ENCODE results near the gene GTF2B.

- TF ChIP-seq, protein P1, sequence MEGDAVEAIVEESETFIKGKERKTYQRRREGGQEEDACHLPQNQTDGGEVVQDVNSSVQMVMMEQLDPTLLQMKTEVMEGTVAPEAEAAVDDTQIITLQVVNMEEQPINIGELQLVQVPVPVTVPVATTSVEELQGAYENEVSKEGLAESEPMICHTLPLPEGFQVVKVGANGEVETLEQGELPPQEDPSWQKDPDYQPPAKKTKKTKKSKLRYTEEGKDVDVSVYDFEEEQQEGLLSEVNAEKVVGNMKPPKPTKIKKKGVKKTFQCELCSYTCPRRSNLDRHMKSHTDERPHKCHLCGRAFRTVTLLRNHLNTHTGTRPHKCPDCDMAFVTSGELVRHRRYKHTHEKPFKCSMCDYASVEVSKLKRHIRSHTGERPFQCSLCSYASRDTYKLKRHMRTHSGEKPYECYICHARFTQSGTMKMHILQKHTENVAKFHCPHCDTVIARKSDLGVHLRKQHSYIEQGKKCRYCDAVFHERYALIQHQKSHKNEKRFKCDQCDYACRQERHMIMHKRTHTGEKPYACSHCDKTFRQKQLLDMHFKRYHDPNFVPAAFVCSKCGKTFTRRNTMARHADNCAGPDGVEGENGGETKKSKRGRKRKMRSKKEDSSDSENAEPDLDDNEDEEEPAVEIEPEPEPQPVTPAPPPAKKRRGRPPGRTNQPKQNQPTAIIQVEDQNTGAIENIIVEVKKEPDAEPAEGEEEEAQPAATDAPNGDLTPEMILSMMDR (IDR thresholded peaks at IDR 0.05; ENCODE audit: insufficient read depth, low read length, poor library complexity, severe bottlenecking): no peak
- no peak for TF ChIP-seq EZH2phosphoT487 (conservative IDR thresholded peaks at IDR 0.05; ENCODE audit: low read length)
These were observed 19.8 kb upstream of the GTF2B start for GRCh38 chr1:88911161-88911560.

Data from SU-DHL-6 (cell line).